ENCODE results near the gene WWP2. TPM values are rescaled to one million over a fixed set of nuclear protein-coding genes. Genes with fewer than 3 reads are reported as not detected.

The WWP2 gene
- total RNA-seq, 1 experiment from 2014 or later = 40.2 TPM

DNA sequence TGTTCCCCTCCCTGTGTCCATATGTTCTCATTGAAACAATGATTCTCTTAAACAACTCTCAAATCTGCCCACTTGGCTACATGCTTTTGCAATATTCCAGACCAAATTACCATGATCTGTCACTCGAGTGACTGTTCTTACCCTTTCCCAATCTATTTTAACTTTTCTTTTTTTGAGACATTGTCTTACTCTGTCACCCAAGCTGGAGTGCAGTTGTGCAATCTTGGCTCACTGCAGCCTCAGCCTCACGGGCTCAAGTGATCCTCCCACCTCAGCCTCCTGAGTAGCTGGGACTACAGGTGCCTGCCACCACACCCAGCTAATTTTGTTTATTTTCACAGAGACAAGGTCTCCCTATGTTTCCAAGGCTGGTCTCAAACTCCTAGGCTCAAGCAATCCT lies 130.2 kb downstream of the WWP2 start:
- H3K36me3 Mint-ChIP-seq (ENCODE audit: insufficient read depth in 1 of 3, low read depth in 3 of 3) = peaks cover 10 to 18% (median 16%) of the 10 kb centered on the region in 3 experiments
- Histone ChIP-seq H3K9me3 (ENCODE audit: control insufficient read depth, low read depth, low read length) (no peaks in the 10 kb centered on the region), H4K5ac (ENCODE audit: insufficient read length, low read depth, low read length) (no peak overlapping the region), H3T11ph (ENCODE audit: low read length) (no peak overlapping the region), H2BK120ac (ENCODE audit: low read depth, low read length, poor library complexity, severe bottlenecking) (no peak overlapping the region), H3K14ac (ENCODE audit: insufficient read depth, low read length) (no peak overlapping the region), H3K79me2 (ENCODE audit: insufficient read depth, low read length) (no peaks in the 10 kb centered on the region), H3K56ac (ENCODE audit: insufficient read length, low read depth, low read length) (no peak overlapping the region), H4K91ac (ENCODE audit: insufficient read length, low read depth, low read length) (no peak overlapping the region), H3K4me2 (ENCODE audit: insufficient read depth, insufficient read length, low read length) (no peak overlapping the region), H2BK20ac (ENCODE audit: low read depth, low read length, poor library complexity, severe bottlenecking) (no peak overlapping the region), H3K27ac (ENCODE audit: insufficient read length, low read depth, low read length) (no peak overlapping the region), H2AK5ac (ENCODE audit: insufficient read length, low read length) (no peak overlapping the region), H3K4ac (ENCODE audit: low read depth, low read length) (no peak overlapping the region), H2BK5ac (ENCODE audit: insufficient read length, low read length) (no peak overlapping the region), H3K23me2 (ENCODE audit: insufficient read length, low read depth, low read length, poor library complexity, severe bottlenecking) (no peaks in the 10 kb centered on the region), H4K8ac (replicated peaks; ENCODE audit: insufficient read length, low read depth, low read length) (no peak overlapping the region), H3K23ac (ENCODE audit: insufficient read length, low read depth, low read length) (no peak overlapping the region), H4K20me1 (ENCODE audit: control insufficient read depth, insufficient read depth, insufficient read length) (no peaks in the 10 kb centered on the region), H3K79me1 (ENCODE audit: insufficient read depth, low read depth, low read length, poor library complexity, severe bottlenecking) (no peaks in the 10 kb centered on the region), H2AFZ (ENCODE audit: low read length) (no peak overlapping the region), H3K9ac (ENCODE audit: extremely low read depth, insufficient read length, low read length) (no peak overlapping the region), H3K4me1 (ENCODE audit: insufficient read depth, low read length) (0 out of 2 replicates have a peak, but pooled peaks cover 2% of the 10 kb centered on the region), H2BK15ac (ENCODE audit: low read depth, low read length) (no peak overlapping the region), H3K27me3 (ENCODE audit: insufficient read depth, low read length) (no peaks in the 10 kb centered on the region), H3K18ac (ENCODE audit: insufficient read length, low read depth, low read length) (no peak overlapping the region), H2BK12ac (ENCODE audit: insufficient read length, low read depth, low read length) (no peak overlapping the region)
- no CpG with 5 or more reads among the region's 2 CpGs for WGBS (ENCODE audit: extremely low coverage, insufficient read length, low lambda C conversion rate)
- TF ChIP-seq, protein P1, sequence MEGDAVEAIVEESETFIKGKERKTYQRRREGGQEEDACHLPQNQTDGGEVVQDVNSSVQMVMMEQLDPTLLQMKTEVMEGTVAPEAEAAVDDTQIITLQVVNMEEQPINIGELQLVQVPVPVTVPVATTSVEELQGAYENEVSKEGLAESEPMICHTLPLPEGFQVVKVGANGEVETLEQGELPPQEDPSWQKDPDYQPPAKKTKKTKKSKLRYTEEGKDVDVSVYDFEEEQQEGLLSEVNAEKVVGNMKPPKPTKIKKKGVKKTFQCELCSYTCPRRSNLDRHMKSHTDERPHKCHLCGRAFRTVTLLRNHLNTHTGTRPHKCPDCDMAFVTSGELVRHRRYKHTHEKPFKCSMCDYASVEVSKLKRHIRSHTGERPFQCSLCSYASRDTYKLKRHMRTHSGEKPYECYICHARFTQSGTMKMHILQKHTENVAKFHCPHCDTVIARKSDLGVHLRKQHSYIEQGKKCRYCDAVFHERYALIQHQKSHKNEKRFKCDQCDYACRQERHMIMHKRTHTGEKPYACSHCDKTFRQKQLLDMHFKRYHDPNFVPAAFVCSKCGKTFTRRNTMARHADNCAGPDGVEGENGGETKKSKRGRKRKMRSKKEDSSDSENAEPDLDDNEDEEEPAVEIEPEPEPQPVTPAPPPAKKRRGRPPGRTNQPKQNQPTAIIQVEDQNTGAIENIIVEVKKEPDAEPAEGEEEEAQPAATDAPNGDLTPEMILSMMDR (conservative IDR thresholded peaks at IDR 0.05) = no peak
- H3K9me3 Mint-ChIP-seq = no peaks in the 10 kb centered on the region
- peaks cover 8 to 9% of the 10 kb centered on the region in 2 experiments; a peak in 3 of 4 replicates for H3K4me1 Mint-ChIP-seq
- no peak overlapping the region for H3K4me3 Mint-ChIP-seq
- no peak for DNase-seq
- H3K27me3 Mint-ChIP-seq (ENCODE audit: low read depth) = no peaks in the 10 kb centered on the region
- no peak overlapping the region for H3K27ac Mint-ChIP-seq

Measured in H9 (cell line).